HCT116 (cell line): ENCODE data around the gene OR56A4. TPM values are rescaled to one million over a fixed set of nuclear protein-coding genes. Genes with fewer than 3 reads are reported as not detected.

Experiments used
- ATAC-seq: fragments of 200-7000 bp; cut with Tn5 transposase; 2 replicates; pipeline ENCODE4 v1.9.1; 2020; ENCODE audit warnings: mild to moderate bottlenecking, moderate library complexity
- BruUV-seq: library from RNA; stranded (reverse); fragments of 400-500 nt; replicated peaks from 2 replicates; lab custom pipeline; 2021; lab: Mats Ljungman, UMichigan
- CTCF ChIA-PET: fragments of 300-600 bp; sonication (Branson Sonifier 250); formaldehyde crosslinking; loops from one replicate; lab custom pipeline; 2021; ENCODE audit warnings: antibody characterized with exemption; lab: Charles Lee
- POLR2A ChIA-PET: fragments of 300-600, 350-600 bp; sonication (Branson Sonifier 250); formaldehyde crosslinking; loops from one replicate; lab custom pipeline; 2021; ENCODE audit warnings: antibody characterized with exemption; lab: Charles Lee
- RAD21 ChIA-PET, 2 experiments: fragments of 300-600 bp; sonication (Branson Sonifier 250); formaldehyde crosslinking; loops; one replicate each; lab custom pipeline; 2023; ENCODE audit warnings: low total read pairs in 2 of 2; ENCODE audit not compliant: uncharacterized antibody in 2 of 2, unreplicated experiment in 2 of 2, low non-redundant PET in 1 of 2; lab: Charles Lee
- DNase-seq: peaks from one replicate; pipeline ENCODE4 v3.0.0-alpha.2; 2010; ENCODE audit warnings: low read depth, low spot score
- H2AFZ ChIP-seq: fragments of 200-600 bp; shearing (Covaris generic), sonication (generic); 2 replicates; pipeline ENCODE4 v1.6.1; 2017; ENCODE audit warnings: low read depth, mixed run types, mixed read lengths, antibody characterized with exemption, low read length; ENCODE audit not compliant: poor library complexity, severe bottlenecking
- H3K27ac ChIP-seq: 2 replicates; pipeline ENCODE4 v1.5.1; 2012; ENCODE audit warnings: low read depth, low read length
- H3K27me3 ChIP-seq: fragments of 200-600 bp; sonication (generic); 2 replicates; pipeline ENCODE4 v1.6.1; 2016; ENCODE audit warnings: mixed run types, low read length, mixed read lengths; ENCODE audit not compliant: insufficient read depth
- H3K36me3 ChIP-seq, 2 experiments: fragments of 200-500 bp in 1 of 2; fragments of 200-600 bp in 1 of 2; sonication (Bioruptor generic) in 1 of 2; sonication (generic) in 1 of 2; 2 replicates each; pipeline versions ENCODE4 v1.5.1 to v1.6.1; 2014 to 2016; ENCODE audit warnings: low read length in 2 of 2, inconsistent platforms in 1 of 2, mixed read lengths in 1 of 2, mixed run types in 1 of 2; ENCODE audit not compliant: insufficient read depth in 2 of 2, control insufficient read depth in 1 of 2
- H3K4me1 ChIP-seq, 2 experiments: fragments of 200-600 bp in 1 of 2; sonication (generic) in 1 of 2; 2 replicates each; pipeline versions ENCODE4 v1.5.1 to v1.6.1; 2012 to 2017; ENCODE audit warnings: low read length in 2 of 2, inconsistent platforms in 1 of 2, mild to moderate bottlenecking in 1 of 2, mixed read lengths in 1 of 2, mixed run types in 1 of 2, moderate library complexity in 1 of 2; ENCODE audit not compliant: insufficient read depth in 2 of 2, control insufficient read depth in 1 of 2
- H3K4me2 ChIP-seq: fragments of 200-600 bp; sonication (generic); 2 replicates; pipeline ENCODE4 v1.6.1; 2017; ENCODE audit warnings: mixed run types, low read length, mixed read lengths
- H3K4me3 ChIP-seq, 2 experiments: fragments of 200-600 bp in 1 of 2; sonication (generic) in 1 of 2; replicated peaks in 1 of 2; 2 replicates each; pipeline ENCODE4 v1.5.1; 2011 to 2016; ENCODE audit warnings: low read length in 2 of 2, control low read depth in 1 of 2, low read depth in 1 of 2, mild to moderate bottlenecking in 1 of 2, mixed read lengths in 1 of 2, mixed run types in 1 of 2
- H3K79me2 ChIP-seq: fragments of 200-600 bp; sonication (generic); 2 replicates; pipeline ENCODE4 v1.6.1; 2017; ENCODE audit warnings: mild to moderate bottlenecking, mixed run types, low read length, moderate library complexity, mixed read lengths; ENCODE audit not compliant: insufficient read depth
- H3K9ac ChIP-seq: fragments of 200-600 bp; sonication (generic); 2 replicates; pipeline ENCODE4 v1.6.1; 2016; ENCODE audit warnings: low read length, mixed read lengths
- H3K9me2 ChIP-seq: fragments of 200-600 bp; sonication (generic), shearing (Covaris generic); 2 replicates; pipeline ENCODE4 v1.6.1; 2017; ENCODE audit warnings: mixed run types, mild to moderate bottlenecking, moderate library complexity; ENCODE audit not compliant: insufficient read depth
- H3K9me3 ChIP-seq, 2 experiments: fragments of 200-500 bp in 1 of 2; fragments of 200-600 bp in 1 of 2; sonication (Bioruptor generic) in 1 of 2; sonication (generic) in 1 of 2; 2 replicates each; pipeline ENCODE4 v1.6.1; 2014 to 2017; ENCODE audit warnings: low read length in 2 of 2, mixed read lengths in 2 of 2, inconsistent platforms in 1 of 2, low read depth in 1 of 2, mild to moderate bottlenecking in 1 of 2, mixed run types in 1 of 2, moderate library complexity in 1 of 2; ENCODE audit not compliant: control insufficient read depth in 1 of 2, insufficient read depth in 1 of 2
- H4K20me1 ChIP-seq: fragments of 200-600 bp; sonication (generic), shearing (Covaris generic); 2 replicates; pipeline ENCODE4 v1.6.1; 2017; ENCODE audit warnings: mixed run types, mild to moderate bottlenecking, moderate library complexity; ENCODE audit not compliant: insufficient read depth
- CEBPB ChIP-seq: IDR thresholded peaks from 2 replicates; pipeline ENCODE4 v1.6.1; 2012; ENCODE audit warnings: low read depth
- ELF1 ChIP-seq: IDR thresholded peaks from 2 replicates; pipeline ENCODE4 v1.6.1; 2012; ENCODE audit warnings: low read depth, borderline replicate concordance
- EZH2 ChIP-seq: fragments of 200-600 bp; sonication (generic); IDR thresholded peaks from 2 replicates; pipeline ENCODE4 v1.6.1; 2017; ENCODE audit warnings: antibody characterized with exemption, mixed run types
- EZH2phosphoT487 ChIP-seq: fragments of 200-600 bp; IDR thresholded peaks from 2 replicates; pipeline ENCODE4 v1.6.1; 2018; ENCODE audit warnings: antibody characterized with exemption, borderline replicate concordance
- FOSL1 ChIP-seq: IDR thresholded peaks from 2 replicates; pipeline ENCODE4 v1.6.1; 2012; ENCODE audit warnings: low read depth
- POLR2A ChIP-seq: IDR thresholded peaks from 2 replicates; pipeline ENCODE4 v1.7.0; 2011; ENCODE audit warnings: borderline replicate concordance; ENCODE audit not compliant: insufficient read depth, insufficient read length; ENCODE audit errors: extremely low read depth
- POLR2AphosphoS5 ChIP-seq: IDR thresholded peaks from 2 replicates; pipeline ENCODE4 v1.6.1; 2011; ENCODE audit warnings: mild to moderate bottlenecking, low read depth, low read length, moderate library complexity
- RAD21 ChIP-seq: IDR thresholded peaks from 2 replicates; pipeline ENCODE4 v1.6.1; 2012; ENCODE audit warnings: low read depth, mild to moderate bottlenecking
- SIN3A ChIP-seq: IDR thresholded peaks from 2 replicates; pipeline ENCODE4 v1.6.1; 2012; ENCODE audit warnings: low read depth
- SP1 ChIP-seq: IDR thresholded peaks from 2 replicates; pipeline ENCODE4 v1.6.1; 2012; ENCODE audit warnings: low read depth
- SRF ChIP-seq: IDR thresholded peaks from 2 replicates; pipeline ENCODE4 v1.6.1; 2012; ENCODE audit warnings: low read depth
- TCF7L2 ChIP-seq: IDR thresholded peaks from 2 replicates; pipeline ENCODE4 v1.7.0; 2011; ENCODE audit warnings: borderline replicate concordance, inconsistent platforms; ENCODE audit not compliant: insufficient read depth, insufficient read length; ENCODE audit errors: extremely low read depth
- YY1 ChIP-seq: IDR thresholded peaks from 2 replicates; pipeline ENCODE4 v1.6.1; 2011; ENCODE audit warnings: low read length, low read depth, moderate library complexity, mild to moderate bottlenecking; ENCODE audit not compliant: insufficient replicate concordance; ENCODE audit errors: extremely low read depth
- ZFX ChIP-seq: fragments of 450-650 bp; IDR thresholded peaks from 2 replicates; pipeline ENCODE4 v1.6.1; 2017
- ZNF274 ChIP-seq: fragments of 200-500 bp; sonication (Bioruptor generic); IDR thresholded peaks from 2 replicates; pipeline ENCODE4 v1.6.1; 2014; ENCODE audit warnings: mild to moderate bottlenecking, low read depth, low read length, inconsistent platforms
- intact Hi-C: fragments of 100-400 bp; cut with micrococcal nuclease; formaldehyde crosslinking; loops from 2 replicates; pipeline ENCODE4 v1.10.0; 2022
- total RNA-seq: library from RNA; stranded (reverse); gene quantifications from one replicate; pipeline ENCODE4 v1.2.1, GENCODE V29; 2021; ENCODE audit not compliant: unreplicated experiment
- TF ChIP-seq, protein P1 (sequence below): IDR thresholded peaks from 2 replicates; pipeline ENCODE4 v1.6.1; 2011; ENCODE audit warnings: mild to moderate bottlenecking, low read length, moderate library complexity; ENCODE audit not compliant: insufficient replicate concordance; ENCODE audit errors: extremely low read depth

The OR56A4 gene
- total RNA-seq, 1 experiment from 2014 or later, result not detected

DNA sequence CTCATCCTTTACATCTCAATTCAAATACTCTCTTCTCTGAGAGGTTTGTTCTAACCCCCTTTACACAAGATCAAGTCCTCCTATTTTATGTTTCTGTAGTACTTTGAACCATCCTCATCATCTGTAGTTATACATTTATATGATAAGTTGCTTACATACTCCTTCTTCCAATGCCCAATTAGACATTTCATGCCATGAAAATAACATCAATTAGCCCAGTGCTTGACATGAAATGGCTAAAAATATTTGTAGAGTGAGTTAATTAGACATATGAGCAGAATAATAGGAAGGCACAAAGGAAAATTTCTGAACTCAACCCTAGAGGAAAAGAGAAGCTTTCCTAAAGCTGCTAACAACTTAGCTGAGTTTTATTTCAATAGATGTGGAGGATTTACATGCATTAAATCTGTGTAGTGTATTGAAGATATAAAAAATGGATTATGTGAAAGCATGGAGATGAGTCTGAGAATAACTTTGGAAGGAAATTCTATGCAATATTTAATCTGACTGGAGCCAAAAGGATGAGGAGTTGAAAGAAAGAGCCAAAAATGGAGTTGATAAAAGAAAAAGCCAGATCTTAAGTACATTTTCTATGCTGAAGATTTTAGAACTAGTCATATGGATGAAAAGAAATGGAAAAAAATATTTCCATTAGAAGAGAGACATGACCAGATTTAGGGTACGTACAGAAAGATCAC is 24.1 kb upstream of the OR56A4 start, which contains the start of gene OR56A1:
TSS of gene OR56A1 (minus strand) at position 51 of the 698 bp plus-strand sequence. CDS start 3,066 bp downstream, outside the sequence.
- ChIA-PET CTCF (no interaction called here), RAD21 (no interaction called here)

More for the DNA sequence above, 24.1 kb upstream of the OR56A4 start, which contains the start of gene OR56A1:
- ATAC-seq (no peak), DNase-seq (no peak)
- Histone ChIP-seq H3K9ac (no peak within 1 kb of the TSS), H2AFZ (no peak within 1 kb of the TSS), H3K36me3 (no peaks in the 10 kb centered on the region), H3K9me3 (no peaks in the 10 kb centered on the region), H3K4me3 (no peak within 1 kb of the TSS), H3K4me2 (no peak within 1 kb of the TSS), H3K9me2 (no peaks in the 10 kb centered on the region), H3K27ac (no peak within 1 kb of the TSS), H4K20me1 (no peaks in the 10 kb centered on the region), H3K79me2 (no peaks in the 10 kb centered on the region), H3K4me1 (no peaks in the 10 kb centered on the region), H3K27me3 (peaks cover 65% of the 10 kb centered on the region)
- no TSS peak for BruUV-seq
- POLR2A ChIA-PET, result no interaction called here
- TF ChIP-seq YY1, result no peak
- TF ChIP-seq, protein P1, sequence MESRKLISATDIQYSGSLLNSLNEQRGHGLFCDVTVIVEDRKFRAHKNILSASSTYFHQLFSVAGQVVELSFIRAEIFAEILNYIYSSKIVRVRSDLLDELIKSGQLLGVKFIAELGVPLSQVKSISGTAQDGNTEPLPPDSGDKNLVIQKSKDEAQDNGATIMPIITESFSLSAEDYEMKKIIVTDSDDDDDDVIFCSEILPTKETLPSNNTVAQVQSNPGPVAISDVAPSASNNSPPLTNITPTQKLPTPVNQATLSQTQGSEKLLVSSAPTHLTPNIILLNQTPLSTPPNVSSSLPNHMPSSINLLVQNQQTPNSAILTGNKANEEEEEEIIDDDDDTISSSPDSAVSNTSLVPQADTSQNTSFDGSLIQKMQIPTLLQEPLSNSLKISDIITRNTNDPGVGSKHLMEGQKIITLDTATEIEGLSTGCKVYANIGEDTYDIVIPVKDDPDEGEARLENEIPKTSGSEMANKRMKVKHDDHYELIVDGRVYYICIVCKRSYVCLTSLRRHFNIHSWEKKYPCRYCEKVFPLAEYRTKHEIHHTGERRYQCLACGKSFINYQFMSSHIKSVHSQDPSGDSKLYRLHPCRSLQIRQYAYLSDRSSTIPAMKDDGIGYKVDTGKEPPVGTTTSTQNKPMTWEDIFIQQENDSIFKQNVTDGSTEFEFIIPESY, result no peak
- TF ChIP-seq EZH2, result no peak
- no peak for TF ChIP-seq EZH2phosphoT487
- TF ChIP-seq SP1, result no peak
- no peak for TF ChIP-seq TCF7L2
- TF ChIP-seq FOSL1, result no peak
- no peak for TF ChIP-seq SIN3A
- no peak for TF ChIP-seq RAD21
- no peak for TF ChIP-seq ELF1
- no peak for TF ChIP-seq ZNF274
- no peak for TF ChIP-seq CEBPB
- no peak for TF ChIP-seq POLR2AphosphoS5
- no peak for TF ChIP-seq ZFX
- TF ChIP-seq SRF, result no peak
- no peak for TF ChIP-seq POLR2A
- intact Hi-C loops, result no loop called here
